Ishikawa (cell line): ENCODE data around the gene KCNQ5.

ENCODE experiments used
- RAD21 ChIP-seq: IDR thresholded peaks from 2 replicates; pipeline ENCODE4 v1.6.1; 2012; ENCODE audit warnings: low read depth
- TF ChIP-seq, protein P1 (sequence below): IDR thresholded peaks from 2 replicates; pipeline ENCODE4 v1.6.1; 2012; ENCODE audit warnings: low read depth, mild to moderate bottlenecking

GRCh38 chr6:72869621-72870020, 247.8 kb downstream of the KCNQ5 start:
- TF ChIP-seq, protein P1, sequence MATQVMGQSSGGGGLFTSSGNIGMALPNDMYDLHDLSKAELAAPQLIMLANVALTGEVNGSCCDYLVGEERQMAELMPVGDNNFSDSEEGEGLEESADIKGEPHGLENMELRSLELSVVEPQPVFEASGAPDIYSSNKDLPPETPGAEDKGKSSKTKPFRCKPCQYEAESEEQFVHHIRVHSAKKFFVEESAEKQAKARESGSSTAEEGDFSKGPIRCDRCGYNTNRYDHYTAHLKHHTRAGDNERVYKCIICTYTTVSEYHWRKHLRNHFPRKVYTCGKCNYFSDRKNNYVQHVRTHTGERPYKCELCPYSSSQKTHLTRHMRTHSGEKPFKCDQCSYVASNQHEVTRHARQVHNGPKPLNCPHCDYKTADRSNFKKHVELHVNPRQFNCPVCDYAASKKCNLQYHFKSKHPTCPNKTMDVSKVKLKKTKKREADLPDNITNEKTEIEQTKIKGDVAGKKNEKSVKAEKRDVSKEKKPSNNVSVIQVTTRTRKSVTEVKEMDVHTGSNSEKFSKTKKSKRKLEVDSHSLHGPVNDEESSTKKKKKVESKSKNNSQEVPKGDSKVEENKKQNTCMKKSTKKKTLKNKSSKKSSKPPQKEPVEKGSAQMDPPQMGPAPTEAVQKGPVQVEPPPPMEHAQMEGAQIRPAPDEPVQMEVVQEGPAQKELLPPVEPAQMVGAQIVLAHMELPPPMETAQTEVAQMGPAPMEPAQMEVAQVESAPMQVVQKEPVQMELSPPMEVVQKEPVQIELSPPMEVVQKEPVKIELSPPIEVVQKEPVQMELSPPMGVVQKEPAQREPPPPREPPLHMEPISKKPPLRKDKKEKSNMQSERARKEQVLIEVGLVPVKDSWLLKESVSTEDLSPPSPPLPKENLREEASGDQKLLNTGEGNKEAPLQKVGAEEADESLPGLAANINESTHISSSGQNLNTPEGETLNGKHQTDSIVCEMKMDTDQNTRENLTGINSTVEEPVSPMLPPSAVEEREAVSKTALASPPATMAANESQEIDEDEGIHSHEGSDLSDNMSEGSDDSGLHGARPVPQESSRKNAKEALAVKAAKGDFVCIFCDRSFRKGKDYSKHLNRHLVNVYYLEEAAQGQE: no peak
- TF ChIP-seq RAD21: no peak
